CD4-positive, alpha-beta T cell treated with Interleukin-17A for 1 hour (primary cell): ENCODE data around the gene PRM2.
A peak's percentile ranks its signal among the peaks of the same experiment; 100 is the strongest.

Experiments used
- DNase-seq: peaks from one replicate; pipeline ENCODE4 v3.0.0-alpha.2; 2020

The PRM2 gene

DNA sequence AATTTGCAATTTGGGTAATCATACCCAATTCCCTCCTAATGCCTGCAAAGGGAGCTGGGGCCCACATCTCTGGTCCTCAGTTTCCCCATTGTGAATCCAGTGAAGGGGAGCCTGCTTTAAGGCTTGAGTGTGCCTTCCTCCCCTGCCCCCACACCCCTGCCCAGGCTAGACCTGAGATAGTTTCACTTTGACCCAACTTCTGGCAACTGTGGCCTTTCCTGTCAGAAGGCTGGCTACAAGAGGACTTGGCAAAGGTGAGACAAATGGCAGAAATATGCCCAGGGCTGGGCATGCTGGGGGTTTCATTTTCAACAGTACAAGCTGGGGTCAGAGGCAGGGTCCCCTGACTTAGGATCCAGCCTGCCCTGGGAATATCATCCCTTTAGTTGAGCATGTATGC is 30.3 kb downstream of the PRM2 start:
- DNase-seq: no peak

DNA sequence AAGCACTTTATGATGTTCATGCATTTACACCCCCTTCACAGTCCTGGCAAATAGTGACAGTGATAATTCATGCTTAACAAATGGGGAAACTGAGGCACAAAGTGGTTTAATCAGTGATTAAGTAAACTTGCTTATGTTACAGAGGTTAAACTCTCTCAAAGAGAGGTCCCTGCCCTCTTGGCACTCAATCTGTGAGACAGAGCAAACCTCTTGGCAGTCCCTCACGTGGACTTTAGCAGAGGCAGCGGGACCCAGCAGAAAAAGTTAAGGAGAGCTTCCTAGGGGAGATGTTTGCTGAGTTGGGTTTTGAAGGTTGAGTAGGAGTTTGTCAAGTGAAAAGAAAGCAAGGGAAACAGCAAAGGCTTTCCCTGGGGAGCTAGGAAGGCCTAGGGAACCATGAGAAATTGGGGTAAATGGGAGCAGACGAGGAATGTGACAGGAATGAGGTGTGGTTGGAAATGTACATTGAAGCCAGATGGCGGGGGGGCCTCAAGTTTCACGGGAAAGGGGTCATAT is 31.0 kb downstream of the PRM2 start:
- DNase-seq: no peak

DNA sequence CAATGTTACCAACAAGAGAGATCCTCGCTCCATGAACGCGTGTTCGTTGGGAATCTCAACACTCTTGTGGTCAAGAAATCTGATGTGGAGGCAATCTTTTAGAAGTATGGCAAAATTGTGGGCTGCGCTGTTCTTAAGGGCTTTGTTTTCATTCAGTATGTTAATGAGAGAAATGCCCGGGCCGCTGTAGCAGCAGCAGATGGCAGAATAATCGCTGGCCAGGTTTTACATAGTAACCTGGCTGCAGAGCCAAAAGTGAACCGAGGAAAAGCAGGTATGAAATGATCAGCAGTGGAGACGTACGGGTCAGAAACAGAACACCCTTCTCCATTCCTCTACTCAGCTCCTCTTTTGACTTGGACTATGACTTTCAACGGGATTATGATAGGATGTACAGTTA is 33.6 kb downstream of the PRM2 start:
- no peak for DNase-seq

DNA sequence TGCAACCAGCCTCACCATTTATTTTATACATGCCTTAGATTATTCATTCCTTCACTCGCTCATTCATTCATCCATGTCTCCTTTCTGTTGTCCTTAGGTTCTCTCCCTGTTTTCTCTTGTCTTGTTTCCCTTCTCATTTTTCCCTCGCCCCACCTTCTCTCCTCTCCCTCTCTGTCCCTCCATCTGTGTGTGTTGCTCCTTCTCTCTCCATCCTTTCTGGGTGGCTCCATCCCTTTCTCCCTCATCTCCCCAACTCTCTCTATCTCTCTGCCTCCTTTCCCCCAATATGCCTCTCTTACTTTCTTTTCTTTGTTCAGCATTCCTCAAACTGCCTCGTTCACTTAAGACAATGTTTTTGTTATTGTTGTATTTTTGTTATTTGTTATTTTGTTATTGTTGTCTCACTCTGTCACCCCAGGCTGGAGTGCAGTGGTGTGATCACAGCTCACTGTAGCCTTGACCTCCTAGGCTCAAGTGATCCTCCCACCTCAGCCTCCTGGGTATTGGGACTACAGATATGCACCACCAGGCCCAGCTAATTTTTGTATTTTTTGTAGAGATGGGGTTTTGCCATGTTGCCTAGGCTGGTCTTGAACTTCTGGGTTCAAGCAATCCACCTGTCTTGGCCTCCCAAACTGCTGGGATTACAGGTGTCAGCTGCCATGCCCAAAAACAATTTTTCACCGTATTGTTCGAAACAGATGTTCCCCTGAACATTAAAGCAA is 34.6 kb downstream of the PRM2 start:
- DNase-seq: no peak

GRCh38 chr16:11240636-11241473 is 35.4 kb downstream of the PRM2 start:
- DNase-seq: no peak

DNA sequence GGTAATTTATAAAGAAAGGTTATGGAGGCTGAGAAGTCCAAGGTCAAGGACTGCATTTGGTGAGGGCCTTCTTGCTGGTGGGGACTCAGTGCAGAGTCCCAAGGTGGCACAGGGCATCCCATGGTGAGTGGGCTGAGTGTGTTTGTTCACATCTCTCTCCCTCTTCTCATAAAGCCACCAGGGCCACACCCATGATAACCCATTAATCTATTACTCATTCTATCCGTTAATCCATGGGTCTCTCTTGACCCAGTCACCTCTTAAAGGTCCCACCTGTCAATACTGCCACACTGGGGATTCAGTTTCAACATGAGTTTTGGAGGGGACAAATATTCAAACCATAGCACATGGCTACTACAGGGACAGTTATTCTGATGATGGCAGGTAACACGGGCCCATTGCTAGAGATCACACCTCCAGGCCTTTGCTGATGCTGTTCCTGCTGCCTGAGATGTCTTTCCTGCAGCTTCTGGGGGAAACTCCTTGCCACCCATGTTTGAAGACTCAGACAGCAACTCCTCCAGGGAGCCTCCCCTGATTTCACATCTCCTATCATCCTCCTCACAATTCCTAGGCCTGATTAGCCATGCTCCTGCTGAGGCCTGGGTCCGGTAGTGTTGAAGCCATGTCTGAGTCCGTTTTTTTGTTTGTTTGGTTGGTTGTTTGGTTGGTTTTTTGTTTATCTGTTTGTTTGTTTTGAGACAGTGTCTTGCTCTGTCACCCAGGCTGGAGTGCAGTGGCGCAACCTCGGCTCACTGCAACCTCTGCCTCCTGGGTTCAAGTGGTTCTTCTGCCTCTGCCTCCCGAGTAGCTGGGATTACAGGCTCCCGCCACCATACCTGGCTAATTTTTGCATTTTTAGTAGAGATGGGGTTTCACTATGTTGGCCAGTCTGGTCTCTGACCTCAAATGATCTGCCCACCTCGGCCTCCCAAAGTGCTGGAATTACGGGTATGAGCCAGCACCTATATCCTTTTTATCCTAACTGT is 36.3 kb downstream of the PRM2 start:
- DNase-seq: no peak

DNA sequence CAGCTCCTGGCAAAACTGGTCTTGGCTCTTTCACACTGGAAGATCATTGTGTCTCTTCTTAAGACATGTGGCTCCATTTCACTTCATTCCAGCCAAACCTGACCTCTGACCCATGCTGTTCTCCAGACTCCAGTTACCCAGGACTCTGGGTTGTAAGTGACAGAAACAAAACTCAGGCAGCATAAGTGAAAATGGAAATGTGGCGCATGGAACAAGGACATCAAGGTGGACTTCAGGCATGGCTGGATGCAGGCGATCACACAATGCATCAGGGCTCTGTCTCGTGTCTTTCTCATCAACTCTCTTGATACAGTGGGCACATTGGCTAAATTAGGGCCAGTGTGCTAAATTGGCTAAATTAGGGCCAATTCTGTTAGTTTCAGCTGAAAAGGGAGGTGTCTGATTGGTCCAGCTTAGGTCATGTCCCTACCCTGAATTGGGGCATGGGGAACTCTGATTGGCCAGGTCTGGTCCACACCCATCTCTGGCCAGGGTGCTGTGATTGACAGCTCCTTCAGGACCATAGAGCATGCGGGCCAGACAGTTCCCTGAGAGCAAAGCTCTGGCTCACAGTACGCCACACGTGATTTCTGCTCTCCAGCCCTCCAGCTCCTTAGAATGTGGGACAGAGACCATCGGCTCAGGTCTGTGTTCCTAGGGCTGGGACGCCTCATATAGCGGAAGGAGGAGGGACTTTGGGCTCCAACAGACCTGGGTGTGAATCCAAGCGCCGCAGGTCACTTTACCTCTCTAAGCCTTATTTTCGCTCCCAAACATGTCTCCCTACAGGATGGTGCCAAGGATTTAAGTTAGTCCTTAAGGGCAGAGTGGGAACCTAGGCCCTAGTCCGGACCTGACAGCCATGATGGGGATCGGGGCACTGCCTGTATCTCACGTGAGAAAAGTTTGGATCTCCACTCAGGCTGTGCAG is 37.7 kb downstream of the PRM2 start:
- no peak for DNase-seq

DNA sequence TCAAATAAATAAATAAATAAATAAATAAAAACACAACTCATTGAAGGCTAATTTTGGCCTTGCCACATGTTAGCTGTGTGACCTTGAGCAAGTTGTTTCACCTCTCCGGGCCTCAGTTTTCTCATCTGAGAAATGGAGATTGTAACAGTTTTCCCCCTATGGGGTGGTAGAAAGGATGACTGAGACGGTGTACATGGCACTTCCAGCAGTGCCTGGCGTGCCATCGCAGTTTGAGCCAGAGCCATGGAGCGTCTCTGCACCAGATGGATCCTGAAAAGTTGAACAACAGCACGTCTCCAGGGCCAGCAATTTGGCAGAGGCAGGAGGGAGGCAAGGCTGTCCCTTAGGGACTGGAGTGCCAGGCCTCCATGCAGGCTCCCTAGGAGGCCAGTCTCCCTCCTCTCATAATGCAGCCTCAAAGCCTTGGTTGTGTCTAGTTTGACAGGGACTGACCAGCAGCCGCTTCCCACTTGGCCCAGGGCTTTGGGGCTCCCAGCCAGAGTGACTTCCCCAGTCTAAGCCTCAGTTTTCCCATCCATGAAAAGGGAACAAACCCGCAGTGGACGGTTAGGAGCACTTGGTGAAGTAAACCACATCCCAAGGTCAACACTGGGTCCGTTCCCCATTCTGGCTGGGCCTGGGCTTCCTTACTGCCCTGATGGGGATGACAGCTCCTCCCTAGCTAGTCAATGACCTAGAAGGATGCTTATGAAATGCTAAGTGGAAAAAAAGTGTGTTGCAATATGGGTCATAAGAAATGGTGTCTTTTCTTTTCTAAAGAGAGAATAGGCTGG is 39.6 kb downstream of the PRM2 start:
- no peak for DNase-seq

DNA sequence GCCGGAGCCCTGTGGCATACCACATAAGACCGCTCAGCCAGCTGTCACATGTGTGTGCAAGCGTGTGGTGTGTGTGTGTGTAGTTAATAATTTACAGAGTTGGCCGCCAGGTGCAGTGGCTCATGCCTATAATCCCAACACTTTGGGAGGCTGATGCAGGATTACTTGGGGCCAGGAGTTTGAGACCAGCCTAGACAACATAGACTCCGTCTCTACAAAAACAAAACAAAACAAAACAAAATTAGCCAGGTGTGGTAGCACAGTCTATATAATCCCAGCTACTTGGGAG is 40.6 kb downstream of the PRM2 start:
- DNase-seq: no peak

DNA sequence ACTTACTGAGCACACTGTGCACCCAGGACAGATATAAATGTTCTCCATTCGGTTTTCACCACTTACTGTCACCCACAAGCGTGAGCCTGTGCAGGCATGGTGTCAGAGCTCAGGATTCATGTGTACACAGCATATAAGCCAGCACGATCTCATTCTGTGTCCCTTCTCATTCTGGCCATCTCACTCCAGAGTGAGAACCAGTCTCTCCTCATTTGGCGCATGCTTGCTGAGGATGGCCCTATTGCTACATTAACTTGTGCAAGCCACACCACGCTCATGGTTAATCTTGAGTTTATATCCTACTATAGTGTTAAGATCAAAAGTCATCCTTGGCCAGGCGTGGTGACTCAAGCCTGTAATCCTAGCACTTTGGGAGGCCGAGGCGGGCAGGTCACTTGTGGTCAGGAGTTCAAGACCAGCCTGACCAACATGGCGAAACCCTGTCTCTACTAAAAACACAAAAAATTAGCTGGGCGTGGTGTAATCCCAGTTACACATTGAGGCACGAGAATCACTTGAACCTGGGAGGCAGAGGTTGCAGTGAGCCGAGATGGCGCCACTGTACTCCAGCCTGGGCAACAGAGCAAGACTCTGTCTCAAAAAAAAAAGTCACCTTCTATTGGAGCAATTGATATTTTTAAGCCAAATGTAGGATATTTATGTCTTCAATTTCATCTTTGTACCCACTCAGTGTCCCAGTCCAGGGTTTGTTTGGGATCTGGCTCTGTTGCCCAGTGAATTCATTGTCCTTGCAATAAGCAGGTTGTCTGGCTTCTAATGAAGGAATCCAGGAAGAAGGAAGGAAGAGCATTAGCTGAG is 41.2 kb downstream of the PRM2 start:
- DNase-seq: no peak

DNA sequence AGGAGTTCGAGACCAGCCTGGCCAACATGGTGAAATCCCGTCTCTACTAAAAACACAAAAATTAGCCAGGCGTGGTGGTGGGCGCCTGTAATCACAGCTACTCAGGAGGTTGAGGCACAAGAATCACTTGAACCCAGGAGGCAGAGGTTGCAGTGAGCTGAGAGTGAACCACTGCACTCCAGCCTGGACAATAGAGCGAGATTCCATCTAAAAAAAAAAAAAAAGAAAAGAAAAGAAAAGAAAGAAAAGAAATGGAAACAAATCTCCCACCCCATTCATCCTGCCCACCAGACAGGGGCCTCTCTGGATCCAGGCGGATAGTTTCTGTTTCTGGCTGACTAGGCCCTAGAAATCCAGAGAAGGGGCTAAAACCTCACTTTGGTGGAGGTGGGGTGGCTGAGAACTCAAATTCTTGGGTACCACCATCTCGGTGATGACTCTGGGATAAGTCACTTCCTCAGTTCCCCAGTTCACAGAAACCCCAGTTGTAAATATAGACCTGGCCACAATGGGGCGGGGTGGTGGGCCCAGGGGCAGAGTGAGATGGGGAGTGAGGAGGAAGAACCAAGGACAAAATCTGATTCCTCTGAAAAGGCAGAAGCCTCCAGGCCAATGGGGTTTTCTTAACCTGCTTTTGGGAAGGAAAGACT is 42.4 kb downstream of the PRM2 start:
- peak; percentile 59 for DNase-seq

- peak; percentile 90 for DNase-seq
Observed at GRCh38 chr16:11232852-11233726, 43.2 kb downstream of the PRM2 start.

- no peak for DNase-seq
Observed at GRCh38 chr16:11232302-11232851, 43.9 kb downstream of the PRM2 start.

- no peak for DNase-seq
Observed at GRCh38 chr16:11231367-11231970, 44.8 kb downstream of the PRM2 start.

- DNase-seq: no peak
Observed at GRCh38 chr16:11229906-11230305, 46.4 kb downstream of the PRM2 start.

- DNase-seq: no peak
Observed at GRCh38 chr16:11229432-11229831, 46.8 kb downstream of the PRM2 start.

GRCh38 chr16:11225677-11226549 is 50.4 kb downstream of the PRM2 start:
- DNase-seq: no peak
